Osteoblast (primary cell): Measurements from ENCODE around the gene TNN. TPM values are rescaled to one million over a fixed set of nuclear protein-coding genes. Genes with fewer than 3 reads are reported as not detected.
"Not testable (repeated sequence)": the region's sequence is repeated elsewhere in the genome, so short reads cannot be mapped to it uniquely, and the experiment has no call there.

Source experiments
- DNase-seq: peaks from one replicate; pipeline ENCODE4 v3.0.0; 2011; ENCODE audit warnings: low spot score, mixed read lengths; ENCODE audit not compliant: insufficient read length; ENCODE audit errors: missing footprints
- H2AFZ ChIP-seq: 2 replicates; pipeline ENCODE4 v1.6.0; 2011; ENCODE audit warnings: mild to moderate bottlenecking, low read length
- H3K27ac ChIP-seq: 2 replicates; pipeline ENCODE4 v1.5.1; 2011; ENCODE audit warnings: mild to moderate bottlenecking, low read depth, low read length, moderate library complexity
- H3K27me3 ChIP-seq: 2 replicates; pipeline ENCODE4 v1.6.0; 2012; ENCODE audit warnings: mild to moderate bottlenecking, control low read depth, inconsistent platforms, low read length, moderate library complexity; ENCODE audit not compliant: insufficient read depth
- H3K36me3 ChIP-seq: 2 replicates; pipeline ENCODE4 v1.5.1; 2011; ENCODE audit warnings: mild to moderate bottlenecking, low read length, control low read depth, moderate library complexity; ENCODE audit not compliant: insufficient read depth
- H3K4me1 ChIP-seq: 2 replicates; pipeline ENCODE4 v1.5.1; 2011; ENCODE audit warnings: mild to moderate bottlenecking, low read length, control low read depth, moderate library complexity; ENCODE audit not compliant: insufficient read depth
- H3K4me2 ChIP-seq: 2 replicates; pipeline ENCODE4 v1.6.0; 2011; ENCODE audit warnings: mild to moderate bottlenecking, low read length; ENCODE audit not compliant: insufficient read depth
- H3K4me3 ChIP-seq: fragments of 200-600 bp; sonication (generic); 3 replicates; pipeline ENCODE4 v1.5.1; 2012; ENCODE audit warnings: mild to moderate bottlenecking, low read length, inconsistent platforms; ENCODE audit not compliant: insufficient read depth
- H3K79me2 ChIP-seq: 2 replicates; pipeline ENCODE4 v1.6.0; 2012; ENCODE audit warnings: mild to moderate bottlenecking, low read length, control low read depth, inconsistent platforms; ENCODE audit not compliant: insufficient read depth
- H3K9me3 ChIP-seq: 2 replicates; pipeline ENCODE4 v1.5.1; 2011; ENCODE audit warnings: low read depth, low read length, control low read depth
- H4K20me1 ChIP-seq: 2 replicates; pipeline ENCODE4 v1.6.0; 2012; ENCODE audit warnings: mild to moderate bottlenecking, low read length, control low read depth; ENCODE audit not compliant: insufficient read depth
- total RNA-seq: library from RNA; depleted of rRNA; stranded (reverse); fragments of >200 nt; gene quantifications from 2 replicates; pipeline ENCODE4 v1.2.3, GENCODE V29; 2012
- TF ChIP-seq, protein P1 (sequence below): IDR thresholded peaks from 2 replicates; pipeline ENCODE4 v1.5.1; 2011; ENCODE audit warnings: mild to moderate bottlenecking, low read depth, low read length, moderate library complexity; ENCODE audit errors: extremely low read depth

TNN gene, protein sequence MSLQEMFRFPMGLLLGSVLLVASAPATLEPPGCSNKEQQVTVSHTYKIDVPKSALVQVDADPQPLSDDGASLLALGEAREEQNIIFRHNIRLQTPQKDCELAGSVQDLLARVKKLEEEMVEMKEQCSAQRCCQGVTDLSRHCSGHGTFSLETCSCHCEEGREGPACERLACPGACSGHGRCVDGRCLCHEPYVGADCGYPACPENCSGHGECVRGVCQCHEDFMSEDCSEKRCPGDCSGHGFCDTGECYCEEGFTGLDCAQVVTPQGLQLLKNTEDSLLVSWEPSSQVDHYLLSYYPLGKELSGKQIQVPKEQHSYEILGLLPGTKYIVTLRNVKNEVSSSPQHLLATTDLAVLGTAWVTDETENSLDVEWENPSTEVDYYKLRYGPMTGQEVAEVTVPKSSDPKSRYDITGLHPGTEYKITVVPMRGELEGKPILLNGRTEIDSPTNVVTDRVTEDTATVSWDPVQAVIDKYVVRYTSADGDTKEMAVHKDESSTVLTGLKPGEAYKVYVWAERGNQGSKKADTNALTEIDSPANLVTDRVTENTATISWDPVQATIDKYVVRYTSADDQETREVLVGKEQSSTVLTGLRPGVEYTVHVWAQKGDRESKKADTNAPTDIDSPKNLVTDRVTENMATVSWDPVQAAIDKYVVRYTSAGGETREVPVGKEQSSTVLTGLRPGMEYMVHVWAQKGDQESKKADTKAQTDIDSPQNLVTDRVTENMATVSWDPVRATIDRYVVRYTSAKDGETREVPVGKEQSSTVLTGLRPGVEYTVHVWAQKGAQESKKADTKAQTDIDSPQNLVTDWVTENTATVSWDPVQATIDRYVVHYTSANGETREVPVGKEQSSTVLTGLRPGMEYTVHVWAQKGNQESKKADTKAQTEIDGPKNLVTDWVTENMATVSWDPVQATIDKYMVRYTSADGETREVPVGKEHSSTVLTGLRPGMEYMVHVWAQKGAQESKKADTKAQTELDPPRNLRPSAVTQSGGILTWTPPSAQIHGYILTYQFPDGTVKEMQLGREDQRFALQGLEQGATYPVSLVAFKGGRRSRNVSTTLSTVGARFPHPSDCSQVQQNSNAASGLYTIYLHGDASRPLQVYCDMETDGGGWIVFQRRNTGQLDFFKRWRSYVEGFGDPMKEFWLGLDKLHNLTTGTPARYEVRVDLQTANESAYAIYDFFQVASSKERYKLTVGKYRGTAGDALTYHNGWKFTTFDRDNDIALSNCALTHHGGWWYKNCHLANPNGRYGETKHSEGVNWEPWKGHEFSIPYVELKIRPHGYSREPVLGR (N-terminal part only)
- total RNA-seq: under 0.01 TPM in 1 of 2 replicates, not detected in the other

DNA sequence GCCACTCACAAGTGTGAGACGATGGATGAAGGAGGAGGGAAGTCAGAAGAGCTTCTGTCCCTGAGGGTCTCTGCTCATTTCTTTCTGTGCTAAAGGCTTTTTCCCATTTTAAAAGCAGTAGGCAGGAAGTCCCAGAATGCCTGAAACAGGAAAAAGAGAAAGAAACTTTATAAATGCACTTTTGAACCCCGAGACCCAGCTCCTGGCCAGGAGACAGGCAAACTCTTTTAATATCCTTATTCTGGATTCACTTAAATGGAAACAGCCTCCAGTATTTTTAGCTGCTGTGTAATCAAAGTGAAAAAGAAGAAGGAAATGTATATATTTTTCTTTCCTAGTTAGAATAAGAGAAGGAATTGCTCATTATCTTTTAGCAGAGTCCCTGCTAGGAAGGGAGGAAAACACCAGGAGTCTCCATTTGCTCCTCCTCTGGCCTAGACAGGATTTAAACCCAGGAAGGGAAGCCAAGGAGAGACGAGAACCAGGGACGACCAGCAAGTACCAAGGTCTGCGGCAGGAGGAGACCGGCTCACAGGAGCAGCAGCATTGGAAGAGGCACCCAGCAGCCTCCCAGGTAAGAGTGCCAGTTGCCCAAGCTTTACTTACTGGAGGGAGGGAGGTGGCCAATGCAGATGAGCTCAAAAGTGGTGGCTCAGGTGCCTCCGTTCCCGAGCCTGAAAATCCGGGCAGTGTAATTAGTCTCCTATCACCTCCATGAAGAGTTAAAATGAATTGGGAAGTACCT is at the start of gene TNN:
TSS of gene TNN (plus strand) at position 472 of the 745 bp plus-strand sequence. CDS start 9,586 bp downstream, outside the sequence.
- no peak within 1 kb of the TSS for H3K4me3 ChIP-seq
- no peaks in the 10 kb centered on the region for H3K79me2 ChIP-seq
- no peaks in the 10 kb centered on the region for H3K36me3 ChIP-seq
- no peak within 1 kb of the TSS for H2AFZ ChIP-seq
- no peaks in the 10 kb centered on the region for H3K9me3 ChIP-seq
- no peaks in the 10 kb centered on the region for H4K20me1 ChIP-seq
- no peak within 1 kb of the TSS for H3K27ac ChIP-seq
- TF ChIP-seq, protein P1, sequence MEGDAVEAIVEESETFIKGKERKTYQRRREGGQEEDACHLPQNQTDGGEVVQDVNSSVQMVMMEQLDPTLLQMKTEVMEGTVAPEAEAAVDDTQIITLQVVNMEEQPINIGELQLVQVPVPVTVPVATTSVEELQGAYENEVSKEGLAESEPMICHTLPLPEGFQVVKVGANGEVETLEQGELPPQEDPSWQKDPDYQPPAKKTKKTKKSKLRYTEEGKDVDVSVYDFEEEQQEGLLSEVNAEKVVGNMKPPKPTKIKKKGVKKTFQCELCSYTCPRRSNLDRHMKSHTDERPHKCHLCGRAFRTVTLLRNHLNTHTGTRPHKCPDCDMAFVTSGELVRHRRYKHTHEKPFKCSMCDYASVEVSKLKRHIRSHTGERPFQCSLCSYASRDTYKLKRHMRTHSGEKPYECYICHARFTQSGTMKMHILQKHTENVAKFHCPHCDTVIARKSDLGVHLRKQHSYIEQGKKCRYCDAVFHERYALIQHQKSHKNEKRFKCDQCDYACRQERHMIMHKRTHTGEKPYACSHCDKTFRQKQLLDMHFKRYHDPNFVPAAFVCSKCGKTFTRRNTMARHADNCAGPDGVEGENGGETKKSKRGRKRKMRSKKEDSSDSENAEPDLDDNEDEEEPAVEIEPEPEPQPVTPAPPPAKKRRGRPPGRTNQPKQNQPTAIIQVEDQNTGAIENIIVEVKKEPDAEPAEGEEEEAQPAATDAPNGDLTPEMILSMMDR: no peak
- no peak within 1 kb of the TSS for H3K4me2 ChIP-seq
- no peaks in the 10 kb centered on the region for H3K27me3 ChIP-seq
- DNase-seq: no peak
- peaks cover 4% of the 10 kb centered on the region for H3K4me1 ChIP-seq

DNA sequence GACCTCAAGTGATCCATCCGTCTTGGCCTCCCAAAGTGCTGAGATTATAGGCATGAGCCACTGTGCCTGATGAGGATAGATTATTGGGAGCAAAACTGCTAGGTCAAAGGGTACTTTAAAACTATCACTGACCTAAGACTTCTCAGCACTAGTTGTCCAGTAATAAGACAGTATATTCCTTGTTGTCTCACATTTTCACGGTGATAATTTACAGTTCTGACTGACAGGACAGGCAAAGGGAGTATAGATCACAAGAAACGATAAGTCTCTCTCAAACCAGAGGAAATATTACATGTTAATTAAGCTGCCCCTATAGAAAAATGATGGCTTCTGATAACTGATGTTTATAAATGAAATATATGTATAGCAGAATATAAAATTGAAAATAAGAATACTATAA is 48.1 kb upstream of the TNN start:
- Histone ChIP-seq H3K4me2 (no peak overlapping the region), H3K27me3 (no peaks in the 10 kb centered on the region), H3K4me1 (peaks cover 35% of the 10 kb centered on the region), H3K36me3 (peaks cover 21% of the 10 kb centered on the region), H3K4me3 (no peak overlapping the region), H2AFZ (no peak overlapping the region), H3K79me2 (peaks cover 36% of the 10 kb centered on the region), H3K9me3 (no peaks in the 10 kb centered on the region), H3K27ac (no peak overlapping the region), H4K20me1 (no peaks in the 10 kb centered on the region)
- no peak for DNase-seq
- TF ChIP-seq, protein P1: no peak

DNA sequence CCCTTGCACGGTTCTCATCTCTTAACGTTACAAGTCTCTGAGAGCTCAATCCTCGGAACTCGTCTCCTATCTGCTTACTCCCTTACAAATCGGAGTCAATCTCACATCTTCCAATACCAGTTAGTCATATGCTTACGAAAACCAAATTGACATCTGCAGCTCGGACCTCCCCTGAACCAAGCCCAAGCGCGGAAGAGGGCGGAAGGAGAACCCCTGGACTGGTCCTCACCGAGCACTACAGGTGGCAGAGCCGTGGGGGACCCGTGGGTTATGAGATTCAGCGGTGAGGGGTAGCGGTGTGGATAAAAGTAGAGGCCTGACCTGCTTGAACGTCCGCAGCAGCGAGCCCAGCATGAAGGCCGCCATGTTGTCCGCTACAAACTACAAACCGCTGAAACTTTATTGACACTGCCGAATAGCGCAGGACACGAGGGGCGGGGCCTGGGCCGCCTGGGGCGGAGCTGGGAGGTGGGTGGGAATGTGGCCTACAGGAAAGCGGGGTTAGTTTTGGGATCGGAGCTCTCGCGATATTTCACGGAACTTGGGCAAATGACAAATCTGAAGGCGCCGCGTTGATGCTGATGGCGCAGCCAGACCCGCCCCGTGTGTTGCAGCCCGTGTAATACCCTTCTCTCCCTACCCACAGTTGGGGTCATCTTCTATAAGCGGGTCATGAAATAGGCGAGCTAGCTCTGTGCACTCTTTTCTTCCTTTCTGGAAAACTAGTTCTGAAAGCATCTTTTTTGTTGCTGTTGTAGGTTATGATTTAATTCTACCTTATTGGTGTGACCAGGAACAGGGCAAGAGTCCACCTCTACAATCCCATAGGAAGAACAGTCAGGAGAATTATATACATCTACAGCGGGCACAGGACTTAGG is 44.4 kb upstream of the TNN start, which contains the start of gene MRPS14:
TSS of gene MRPS14 (minus strand) at position 383 of the 879 bp plus-strand sequence. CDS start at position 366, 17 bp downstream.
- peaks cover 3% of the 10 kb centered on the region for H3K36me3 ChIP-seq
- DNase-seq: peak; percentile 94
- H2AFZ ChIP-seq: peak within 1 kb of the TSS; percentile 98
- TF ChIP-seq, protein P1: no peak
- no peaks in the 10 kb centered on the region for H4K20me1 ChIP-seq
- H3K27me3 ChIP-seq: no peaks in the 10 kb centered on the region
- no peaks in the 10 kb centered on the region for H3K9me3 ChIP-seq
- H3K79me2 ChIP-seq: peaks cover 35% of the 10 kb centered on the region
- peak within 1 kb of the TSS; percentile 98 for H3K4me3 ChIP-seq
- peak within 1 kb of the TSS; percentile 91 for H3K27ac ChIP-seq
- H3K4me2 ChIP-seq: peak within 1 kb of the TSS; percentile 94
- H3K4me1 ChIP-seq: peaks cover 11% of the 10 kb centered on the region

DNA sequence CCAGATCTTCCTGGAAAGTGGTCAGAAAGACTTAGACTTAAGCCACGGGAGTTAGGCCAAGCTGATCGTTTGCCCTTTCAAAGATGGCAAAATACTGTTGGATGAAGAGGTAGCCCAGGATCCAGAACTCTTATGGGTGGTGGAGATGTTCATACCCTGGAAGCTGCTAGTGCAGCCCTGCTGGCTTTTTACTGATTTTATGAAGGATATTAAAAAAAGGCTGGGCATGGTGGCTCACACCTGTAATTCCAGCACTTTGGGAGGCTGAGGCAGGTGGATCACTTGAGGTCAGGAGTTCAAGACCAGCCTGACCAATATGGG is 43.8 kb upstream of the TNN start:
- DNase-seq, H4K20me1 ChIP-seq, H3K27me3 ChIP-seq, H3K9me3 ChIP-seq, H3K36me3 ChIP-seq: not testable (repeated sequence)
- H3K27ac ChIP-seq: peak overlapping the region; percentile 91
- H3K4me1 ChIP-seq: peaks cover 11% of the 10 kb centered on the region
- peak overlapping the region; percentile 98 for H3K4me3 ChIP-seq
- H3K79me2 ChIP-seq: peaks cover 35% of the 10 kb centered on the region
- H3K4me2 ChIP-seq: peak overlapping the region; percentile 94
- peak overlapping the region; percentile 93 for H2AFZ ChIP-seq
